HepG2 (cell line): Measurements from ENCODE around the gene DENND11. TPM values are rescaled to one million over a fixed set of nuclear protein-coding genes. Genes with fewer than 3 reads are reported as not detected.
A peak's percentile ranks its signal among the peaks of the same experiment; 100 is the strongest.

ENCODE experiments used
- ATAC-seq: fragments of 200-7000 bp; cut with Tn5 transposase; 3 replicates; pipeline ENCODE4 v1.9.1; 2020; ENCODE audit warnings: mild to moderate bottlenecking, moderate library complexity
- BruUV-seq: library from RNA; stranded (reverse); fragments of 400-500 nt; replicated peaks from 2 replicates; lab custom pipeline; 2021; lab: Mats Ljungman, UMichigan
- CTCF ChIA-PET: fragments of 300-600 bp; formaldehyde crosslinking; extraction: SDS; loops from one replicate; lab custom pipeline; 2021; ENCODE audit warnings: low total read pairs, inconsistent platforms, low intra/inter-chr PET ratio; lab: Yijun Ruan, JAX
- POLR2A ChIA-PET: fragments of 350-600 bp; sonication (Branson Sonifier 250); formaldehyde crosslinking; loops from one replicate; lab custom pipeline; 2020; ENCODE audit warnings: antibody characterized with exemption, inconsistent platforms; lab: Yijun Ruan, JAX
- DNase-seq: peaks from one replicate; pipeline ENCODE4 v3.0.0-alpha.2; 2015; ENCODE audit warnings: low spot score
- FAIRE-seq: peaks from 3 replicates; lab custom pipeline; 2011; peaks lifted over from hg19 to GRCh38; lab: Jason Lieb, UNC
- H2AFZ ChIP-seq: one replicate; pipeline ENCODE4 v1.6.1; 2011; ENCODE audit warnings: low read length, inconsistent platforms
- H3K27ac ChIP-seq: fragments of 300-600 bp; 3 replicates; pipeline ENCODE4 v1.8.0; 2011; ENCODE audit warnings: mixed run types, mild to moderate bottlenecking, mixed read lengths, low read length, inconsistent platforms; ENCODE audit not compliant: insufficient read depth; ENCODE audit errors: extremely low read length
- H3K27me3 ChIP-seq, 2 experiments: fragments of 200-600 bp in 1 of 2; 2 replicates in 1 of 2; 3 replicates in 1 of 2; pipeline versions ENCODE4 v1.6.0 to v1.8.0; 2011; ENCODE audit warnings: low read length in 2 of 2, mild to moderate bottlenecking in 2 of 2, moderate library complexity in 2 of 2, inconsistent platforms in 1 of 2; ENCODE audit not compliant: insufficient read depth in 2 of 2, control insufficient read depth in 1 of 2
- H3K36me3 ChIP-seq, 2 experiments: fragments of 200-600 bp in 1 of 2; replicated peaks in 1 of 2; 2 replicates in 1 of 2; 3 replicates in 1 of 2; pipeline versions ENCODE4 v1.5.1 to v1.8.0; 2011; ENCODE audit warnings: low read length in 2 of 2, inconsistent platforms in 1 of 2; ENCODE audit not compliant: insufficient read depth in 2 of 2, control insufficient read depth in 1 of 2
- H3K4me1 ChIP-seq: 2 replicates; pipeline ENCODE4 v1.5.1; 2012; ENCODE audit warnings: low read length, inconsistent platforms; ENCODE audit not compliant: insufficient read depth
- H3K4me2 ChIP-seq: 2 replicates; pipeline ENCODE4 v1.6.0; 2011; ENCODE audit warnings: low read depth, low read length, inconsistent platforms
- H3K4me3 ChIP-seq, 3 experiments: fragments of 200-600 bp in 1 of 3; sonication (generic), shearing (Covaris generic) in 1 of 3; replicated peaks in 1 of 3; 2 replicates each; pipeline ENCODE4 v1.5.1; 2011 to 2016; ENCODE audit warnings: low read length in 3 of 3, inconsistent platforms in 2 of 3, low read depth in 2 of 3, mild to moderate bottlenecking in 2 of 3, control low read depth in 1 of 3, mixed read lengths in 1 of 3; ENCODE audit not compliant: insufficient read depth in 1 of 3
- H3K79me2 ChIP-seq: one replicate; pipeline ENCODE4 v1.6.1; 2011; ENCODE audit warnings: low read length, inconsistent platforms; ENCODE audit not compliant: insufficient read depth
- H3K9ac ChIP-seq: 2 replicates; pipeline ENCODE4 v1.6.0; 2011; ENCODE audit warnings: mild to moderate bottlenecking, low read depth, low read length, inconsistent platforms; ENCODE audit not compliant: insufficient read depth
- H3K9me3 ChIP-seq: 2 replicates; pipeline ENCODE4 v1.5.1; 2012; ENCODE audit warnings: mild to moderate bottlenecking, low read length
- H4K20me1 ChIP-seq: 2 replicates; pipeline ENCODE4 v1.6.0; 2011; ENCODE audit warnings: inconsistent platforms, mild to moderate bottlenecking, low read length, moderate library complexity; ENCODE audit not compliant: insufficient read depth
- BRCA1 ChIP-seq: sonication (generic); formaldehyde crosslinking; IDR thresholded peaks from 2 replicates; pipeline ENCODE4 v1.4.0; 2020; ENCODE audit warnings: missing genetic modification reagents
- E2F5 ChIP-seq: sonication (generic); formaldehyde crosslinking; conservative IDR thresholded peaks from 2 replicates; pipeline ENCODE4 v1.4.0; 2020; ENCODE audit warnings: missing genetic modification reagents
- ELF3 ChIP-seq: IDR thresholded peaks from 2 replicates; pipeline ENCODE4 v1.6.1; 2016; ENCODE audit warnings: missing genetic modification reagents, missing compliant biosample characterization
- HCFC1 ChIP-seq: fragments of 150-350 bp; IDR thresholded peaks from 2 replicates; pipeline ENCODE4 v1.6.1; 2014; ENCODE audit warnings: low read depth, low read length
- HHEX ChIP-seq: IDR thresholded peaks from 2 replicates; pipeline ENCODE4 v1.6.1; 2016; ENCODE audit warnings: control low read depth
- HIVEP1 ChIP-seq: sonication (generic); formaldehyde crosslinking; IDR thresholded peaks from 2 replicates; pipeline ENCODE4 v1.4.0; 2020; ENCODE audit warnings: mild to moderate bottlenecking, missing genetic modification reagents
- HOXA3 ChIP-seq: sonication (generic); formaldehyde crosslinking; IDR thresholded peaks from 2 replicates; pipeline ENCODE4 v1.5.0; 2020; ENCODE audit warnings: missing genetic modification reagents
- MAX ChIP-seq: IDR thresholded peaks from 2 replicates; pipeline ENCODE4 v1.6.1; 2012; ENCODE audit warnings: inconsistent platforms
- SALL1 ChIP-seq: sonication (generic); formaldehyde crosslinking; IDR thresholded peaks from 2 replicates; pipeline ENCODE4 v1.8.0; 2022; ENCODE audit warnings: mild to moderate bottlenecking, missing genetic modification reagents
- SP4 ChIP-seq: sonication (generic); formaldehyde crosslinking; IDR thresholded peaks from 2 replicates; pipeline ENCODE4 v1.8.1; 2023; ENCODE audit warnings: mild to moderate bottlenecking, missing genetic modification reagents
- TEAD3 ChIP-seq: optimal IDR thresholded peaks from 2 replicates; pipeline ENCODE3; 2016; ENCODE audit warnings: borderline replicate concordance
- ZNF225 ChIP-seq: sonication (generic); formaldehyde crosslinking; IDR thresholded peaks from 2 replicates; pipeline ENCODE4 v1.4.0; 2020; ENCODE audit warnings: mild to moderate bottlenecking, missing genetic modification reagents
- ZNF276 ChIP-seq: sonication (generic); formaldehyde crosslinking; IDR thresholded peaks from 2 replicates; pipeline ENCODE4 v1.4.0; 2020; ENCODE audit warnings: mild to moderate bottlenecking, low read depth, missing genetic modification reagents
- ZNF557 ChIP-seq: sonication (generic); formaldehyde crosslinking; IDR thresholded peaks from 2 replicates; pipeline ENCODE4 v1.4.0; 2020; ENCODE audit warnings: missing genetic modification reagents
- ZNF782 ChIP-seq: sonication (generic); formaldehyde crosslinking; IDR thresholded peaks from 2 replicates; pipeline ENCODE4 v1.4.0; 2020; ENCODE audit warnings: missing genetic modification reagents, mild to moderate bottlenecking, borderline replicate concordance
- WGBS: methylation state at CpG from one replicate; pipeline ENCODE4 v1.1.6; 2017; ENCODE audit warnings: low lambda C conversion rate; 5-methylcytosine and 5-hydroxymethylcytosine counted together
- in situ Hi-C: cut with HindIII; loops from 2 replicates; pipeline ENCODE4 v1.10.0; 2017; ENCODE audit warnings: low pct_unique_long_range_greater_than_20kb; ENCODE audit not compliant: extremely low pct_ligation_motif_present
- intact Hi-C: fragments of 100-400 bp; cut with micrococcal nuclease; formaldehyde crosslinking; loops from one replicate; pipeline ENCODE4 v1.10.0; 2022; ENCODE audit not compliant: unreplicated experiment
- polyA plus RNA-seq, 8 experiments: library from polyadenylated mRNA; depleted of rRNA in 3 of 8; stranded (reverse) in 7 of 8; unstranded in 1 of 8; fragments of >200 nt; fragmentation: Illumina TruSeq in 4 of 8; extraction: Trizol in 4 of 8; gene quantifications; 2 replicates each; pipeline versions ENCODE4 v1.2.1 to v1.2.3, GENCODE V29; 2011 to 2016; ENCODE audit warnings: low read depth in 4 of 8, missing spikeins in 1 of 8, mixed read lengths in 1 of 8; ENCODE audit not compliant: insufficient read depth in 1 of 8
- total RNA-seq, 5 experiments: library from RNA; depleted of rRNA; stranded (reverse); fragments of >200 nt; fragmentation: Illumina TruSeq; extraction: Trizol; gene quantifications; 2 replicates each; pipeline ENCODE4 v1.2.3, GENCODE V29; 2016; ENCODE audit warnings: low read depth in 1 of 5
- TF ChIP-seq, protein P1 (sequence below): sonication (generic); formaldehyde crosslinking; IDR thresholded peaks from 2 replicates; pipeline ENCODE4 v1.4.0; 2020; ENCODE audit warnings: mild to moderate bottlenecking, missing genetic modification reagents
- TF ChIP-seq, protein P2 (sequence below): sonication (generic); formaldehyde crosslinking; IDR thresholded peaks from 2 replicates; pipeline ENCODE4 v1.8.0; 2022; ENCODE audit warnings: missing genetic modification reagents, mild to moderate bottlenecking, moderate library complexity, borderline replicate concordance

DENND11 gene
- total and polyA plus RNA-seq, 2 of the 13 experiments (the other 11 are each of a cell fraction or from before 2014, with no cell fraction given): 7.1 to 10.5 TPM

GRCh38 chr7:141695803-141696289 is 6.1 kb downstream of the DENND11 start:
- 0 out of 2 replicates have a peak, but pooled peaks cover 2% of the 10 kb centered on the region for H4K20me1 ChIP-seq
- in situ Hi-C loops: no loop called here
- no peaks in the 10 kb centered on the region for H3K36me3 ChIP-seq
- intact Hi-C loops: loop anchor here (2.0 kb wide), 1 partner anchor 43 kb away; the partner anchor contains the start of gene SSBP1
- H2AFZ ChIP-seq: no peak overlapping the region
- ATAC-seq (peak; percentile 98), FAIRE-seq (peak; percentile 94), DNase-seq (peak; percentile 77)
- WGBS: 0% methylated on average over 2 of the region's 6 CpGs
- BruUV-seq: no TSS peak
- CTCF ChIA-PET: no interaction called here
- peak overlapping the region; percentile 8 for H3K27ac ChIP-seq
- no peak overlapping the region; a peak in 1 of 6 replicates for H3K4me3 ChIP-seq
- no peaks in the 10 kb centered on the region for H3K27me3 ChIP-seq
- peaks cover 43% of the 10 kb centered on the region for H3K4me1 ChIP-seq
- H3K9ac ChIP-seq: no peak overlapping the region
- POLR2A ChIA-PET: interaction anchor here (1.2 to 1.7 kb wide), 5 partner anchors 9 to 42 kb away, joined by 3 to 18 read pairs (median 3); partner anchors contain the start of gene SSBP1
- no peaks in the 10 kb centered on the region for H3K9me3 ChIP-seq
- H3K4me2 ChIP-seq: peak overlapping the region; percentile 32
- no peaks in the 10 kb centered on the region for H3K79me2 ChIP-seq
- TF ChIP-seq HCFC1: no peak
- TF ChIP-seq BRCA1 (CRISPR knock-in tag): no peak
- no peak for TF ChIP-seq ZNF225 (CRISPR knock-in tag)
- TF ChIP-seq, protein P1, sequence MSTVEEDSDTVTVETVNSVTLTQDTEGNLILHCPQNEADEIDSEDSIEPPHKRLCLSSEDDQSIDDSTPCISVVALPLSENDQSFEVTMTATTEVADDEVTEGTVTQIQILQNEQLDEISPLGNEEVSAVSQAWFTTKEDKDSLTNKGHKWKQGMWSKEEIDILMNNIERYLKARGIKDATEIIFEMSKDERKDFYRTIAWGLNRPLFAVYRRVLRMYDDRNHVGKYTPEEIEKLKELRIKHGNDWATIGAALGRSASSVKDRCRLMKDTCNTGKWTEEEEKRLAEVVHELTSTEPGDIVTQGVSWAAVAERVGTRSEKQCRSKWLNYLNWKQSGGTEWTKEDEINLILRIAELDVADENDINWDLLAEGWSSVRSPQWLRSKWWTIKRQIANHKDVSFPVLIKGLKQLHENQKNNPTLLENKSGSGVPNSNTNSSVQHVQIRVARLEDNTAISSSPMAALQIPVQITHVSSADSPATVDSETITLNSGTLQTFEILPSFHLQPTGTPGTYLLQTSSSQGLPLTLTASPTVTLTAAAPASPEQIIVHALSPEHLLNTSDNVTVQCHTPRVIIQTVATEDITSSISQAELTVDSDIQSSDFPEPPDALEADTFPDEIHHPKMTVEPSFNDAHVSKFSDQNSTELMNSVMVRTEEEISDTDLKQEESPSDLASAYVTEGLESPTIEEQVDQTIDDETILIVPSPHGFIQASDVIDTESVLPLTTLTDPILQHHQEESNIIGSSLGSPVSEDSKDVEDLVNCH (CRISPR knock-in tag): no peak
- peak; percentile 75 for TF ChIP-seq TEAD3
- 0 out of 2 replicates have a peak, but pooled peaks have one; percentile 49 for TF ChIP-seq ZNF276 (CRISPR knock-in tag)
- 0 out of 2 replicates have a peak, but pooled peaks have one; percentile 33 for TF ChIP-seq MAX
- 0 out of 2 replicates have a peak, but pooled peaks have one; percentile 53 for TF ChIP-seq ZNF782 (CRISPR knock-in tag)
- TF ChIP-seq SP4 (CRISPR knock-in tag): no peak
- TF ChIP-seq E2F5 (CRISPR knock-in tag): no peak
- peak; percentile 91 for TF ChIP-seq SALL1 (CRISPR knock-in tag)
- no peak for TF ChIP-seq HHEX (CRISPR knock-in tag)
- 0 out of 2 replicates have a peak, but pooled peaks have one; percentile 27 for TF ChIP-seq HIVEP1
- TF ChIP-seq ELF3 (CRISPR knock-in tag): peak; percentile 44; the same call in 1 of the 2 replicates
- TF ChIP-seq, protein P2, sequence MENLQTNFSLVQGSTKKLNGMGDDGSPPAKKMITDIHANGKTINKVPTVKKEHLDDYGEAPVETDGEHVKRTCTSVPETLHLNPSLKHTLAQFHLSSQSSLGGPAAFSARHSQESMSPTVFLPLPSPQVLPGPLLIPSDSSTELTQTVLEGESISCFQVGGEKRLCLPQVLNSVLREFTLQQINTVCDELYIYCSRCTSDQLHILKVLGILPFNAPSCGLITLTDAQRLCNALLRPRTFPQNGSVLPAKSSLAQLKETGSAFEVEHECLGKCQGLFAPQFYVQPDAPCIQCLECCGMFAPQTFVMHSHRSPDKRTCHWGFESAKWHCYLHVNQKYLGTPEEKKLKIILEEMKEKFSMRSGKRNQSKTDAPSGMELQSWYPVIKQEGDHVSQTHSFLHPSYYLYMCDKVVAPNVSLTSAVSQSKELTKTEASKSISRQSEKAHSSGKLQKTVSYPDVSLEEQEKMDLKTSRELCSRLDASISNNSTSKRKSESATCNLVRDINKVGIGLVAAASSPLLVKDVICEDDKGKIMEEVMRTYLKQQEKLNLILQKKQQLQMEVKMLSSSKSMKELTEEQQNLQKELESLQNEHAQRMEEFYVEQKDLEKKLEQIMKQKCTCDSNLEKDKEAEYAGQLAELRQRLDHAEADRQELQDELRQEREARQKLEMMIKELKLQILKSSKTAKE (CRISPR knock-in tag): peak; percentile 54
- TF ChIP-seq ZNF557: no peak
- TF ChIP-seq HOXA3 (CRISPR knock-in tag): peak; percentile 49; the same call in 1 of the 2 replicates
